WTC11 (cell line): Measurements from ENCODE around the gene MSANTD2. TPM values are rescaled to one million over a fixed set of nuclear protein-coding genes. Genes with fewer than 3 reads are reported as not detected.

ENCODE experiments used
- ATAC-seq: fragments of 200-7000 bp; cut with Tn5 transposase; 2 replicates; pipeline ENCODE4 v1.10.0; 2021; ENCODE audit warnings: mild to moderate bottlenecking, moderate library complexity
- CTCF ChIA-PET: fragments of 300-600 bp; sonication (Branson Sonifier 250); formaldehyde crosslinking; loops from one replicate; lab custom pipeline; 2021; ENCODE audit warnings: antibody characterized with exemption; lab: Charles Lee
- POLR2A ChIA-PET: fragments of 350-600 bp; sonication (Branson Sonifier 250); formaldehyde crosslinking; loops from one replicate; lab custom pipeline; 2021; ENCODE audit warnings: antibody characterized with exemption; lab: Charles Lee
- DNase-seq: peaks from one replicate; pipeline ENCODE4 v3.0.0; 2021; ENCODE audit warnings: low spot score
- H3K27ac Mint-ChIP-seq: 2 replicates; pipeline ENCODE4 v1.8.0; 2021; ENCODE audit warnings: mixed read lengths
- H3K27me3 Mint-ChIP-seq: 2 replicates; pipeline ENCODE4 v1.8.0; 2021; ENCODE audit warnings: low read depth, mild to moderate bottlenecking, moderate library complexity, mixed read lengths
- H3K36me3 Mint-ChIP-seq: 2 replicates; pipeline ENCODE4 v1.8.0; 2021; ENCODE audit warnings: mixed read lengths
- H3K4me1 Mint-ChIP-seq: 2 replicates; pipeline ENCODE4 v1.8.0; 2022; ENCODE audit warnings: mixed read lengths
- H3K4me3 Mint-ChIP-seq: 2 replicates; pipeline ENCODE4 v1.8.0; 2021; ENCODE audit warnings: mild to moderate bottlenecking, moderate library complexity, mixed read lengths
- H3K9me3 Mint-ChIP-seq: 2 replicates; pipeline ENCODE4 v1.8.0; 2021; ENCODE audit warnings: mixed read lengths
- FOXP4 ChIP-seq: sonication (generic); formaldehyde crosslinking; IDR thresholded peaks from 2 replicates; pipeline ENCODE4 v1.8.0; 2022; ENCODE audit warnings: mild to moderate bottlenecking, missing genetic modification reagents
- GRHL2 ChIP-seq: fragments of 250-450 bp; sonication (Bioruptor Pico); IDR thresholded peaks from 2 replicates; pipeline ENCODE4 v1.8.0; 2022; ENCODE audit warnings: mild to moderate bottlenecking, moderate library complexity; ENCODE audit not compliant: insufficient replicate concordance, severe bottlenecking
- MXD4 ChIP-seq: fragments of 250-450 bp; sonication (Bioruptor Pico); IDR thresholded peaks from 2 replicates; pipeline ENCODE4 v1.8.0; 2021; ENCODE audit warnings: mild to moderate bottlenecking, moderate library complexity, borderline replicate concordance
- NFE2L1 ChIP-seq: sonication (generic); formaldehyde crosslinking; IDR thresholded peaks from 2 replicates; pipeline ENCODE4 v1.8.1; 2023; ENCODE audit warnings: missing genetic modification reagents
- OVOL2 ChIP-seq: fragments of 250-450 bp; sonication (Bioruptor Pico); IDR thresholded peaks from 2 replicates; pipeline ENCODE4 v1.9.0; 2021; ENCODE audit warnings: mild to moderate bottlenecking, borderline replicate concordance
- PRDM15 ChIP-seq: sonication (generic); formaldehyde crosslinking; IDR thresholded peaks from 2 replicates; pipeline ENCODE4 v1.8.0; 2022; ENCODE audit warnings: missing genetic modification reagents
- PRRX2 ChIP-seq: fragments of 250-450 bp; sonication (Bioruptor Pico); IDR thresholded peaks from 2 replicates; pipeline ENCODE4 v1.8.0; 2021; ENCODE audit warnings: mild to moderate bottlenecking
- TEAD4 ChIP-seq: sonication (generic); formaldehyde crosslinking; IDR thresholded peaks from 2 replicates; pipeline ENCODE4 v1.8.0; 2022; ENCODE audit warnings: mild to moderate bottlenecking, missing genetic modification reagents
- ZNF121 ChIP-seq: sonication (generic); formaldehyde crosslinking; IDR thresholded peaks from 2 replicates; pipeline ENCODE4 v1.8.0; 2023; ENCODE audit warnings: missing genetic modification reagents
- ZNF219 ChIP-seq: sonication (generic); formaldehyde crosslinking; IDR thresholded peaks from 2 replicates; pipeline ENCODE4 v1.8.0; 2023; ENCODE audit warnings: missing genetic modification reagents, mild to moderate bottlenecking, borderline replicate concordance
- ZNF281 ChIP-seq: sonication (generic); formaldehyde crosslinking; IDR thresholded peaks from 2 replicates; pipeline ENCODE4 v1.8.0; 2023; ENCODE audit warnings: mild to moderate bottlenecking, missing genetic modification reagents
- ZNF425 ChIP-seq: fragments of 250-450 bp; sonication (Bioruptor Pico); conservative IDR thresholded peaks from 2 replicates; pipeline ENCODE4 v1.9.0; 2021; ENCODE audit warnings: mild to moderate bottlenecking
- total RNA-seq: library from RNA; stranded (reverse); gene quantifications from 3 replicates; pipeline ENCODE4 v1.2.3, GENCODE V29; 2021
- TF ChIP-seq, protein P1 (sequence below): sonication (generic); formaldehyde crosslinking; IDR thresholded peaks from 2 replicates; pipeline ENCODE4 v1.8.0; 2023; ENCODE audit warnings: missing genetic modification reagents, mild to moderate bottlenecking, borderline replicate concordance

Gene MSANTD2
- total RNA-seq, 1 experiment from 2014 or later, result 17.5 TPM

DNA sequence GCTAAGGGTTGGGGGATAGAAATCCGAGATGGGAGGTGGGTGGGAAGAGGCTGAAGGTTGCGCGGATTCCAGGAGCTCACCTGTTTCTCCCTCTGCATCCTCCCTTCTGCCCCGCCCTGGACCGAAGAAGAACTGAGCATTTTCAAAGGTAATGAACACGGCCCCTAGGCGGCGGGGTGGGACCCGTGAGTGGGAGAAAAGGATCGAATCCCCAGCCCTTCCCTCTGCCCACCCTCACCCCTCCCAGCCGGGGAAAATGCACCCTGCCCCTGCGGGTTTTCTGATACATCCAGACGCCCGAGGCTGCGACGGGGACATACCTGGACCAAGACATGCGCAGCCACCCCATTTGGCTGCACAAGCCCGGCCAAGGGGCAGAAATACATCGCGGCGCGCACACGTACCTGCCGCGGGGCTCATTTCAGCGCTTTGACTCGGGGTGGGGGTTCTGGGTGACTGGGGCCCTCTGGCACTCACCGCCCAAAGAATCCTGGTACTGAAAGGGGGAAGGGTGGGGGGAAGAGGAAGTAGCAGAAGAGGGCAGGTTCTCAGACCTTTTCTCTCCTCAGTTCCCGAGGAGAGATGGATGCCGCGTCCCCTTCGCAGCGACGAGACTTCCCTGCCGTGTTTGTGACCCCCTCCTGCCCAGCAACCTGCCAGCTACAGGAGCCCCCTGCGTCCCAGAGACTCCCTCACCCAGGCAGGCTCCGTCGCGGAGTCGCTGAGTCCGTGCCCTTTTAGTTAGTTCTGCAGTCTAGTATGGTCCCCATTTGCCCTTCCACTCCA, 54.2 kb downstream of the MSANTD2 start:
- TF ChIP-seq ZNF121 (CRISPR knock-in tag), result no peak
- no peak for TF ChIP-seq FOXP4 (CRISPR knock-in tag)
- TF ChIP-seq, protein P1, sequence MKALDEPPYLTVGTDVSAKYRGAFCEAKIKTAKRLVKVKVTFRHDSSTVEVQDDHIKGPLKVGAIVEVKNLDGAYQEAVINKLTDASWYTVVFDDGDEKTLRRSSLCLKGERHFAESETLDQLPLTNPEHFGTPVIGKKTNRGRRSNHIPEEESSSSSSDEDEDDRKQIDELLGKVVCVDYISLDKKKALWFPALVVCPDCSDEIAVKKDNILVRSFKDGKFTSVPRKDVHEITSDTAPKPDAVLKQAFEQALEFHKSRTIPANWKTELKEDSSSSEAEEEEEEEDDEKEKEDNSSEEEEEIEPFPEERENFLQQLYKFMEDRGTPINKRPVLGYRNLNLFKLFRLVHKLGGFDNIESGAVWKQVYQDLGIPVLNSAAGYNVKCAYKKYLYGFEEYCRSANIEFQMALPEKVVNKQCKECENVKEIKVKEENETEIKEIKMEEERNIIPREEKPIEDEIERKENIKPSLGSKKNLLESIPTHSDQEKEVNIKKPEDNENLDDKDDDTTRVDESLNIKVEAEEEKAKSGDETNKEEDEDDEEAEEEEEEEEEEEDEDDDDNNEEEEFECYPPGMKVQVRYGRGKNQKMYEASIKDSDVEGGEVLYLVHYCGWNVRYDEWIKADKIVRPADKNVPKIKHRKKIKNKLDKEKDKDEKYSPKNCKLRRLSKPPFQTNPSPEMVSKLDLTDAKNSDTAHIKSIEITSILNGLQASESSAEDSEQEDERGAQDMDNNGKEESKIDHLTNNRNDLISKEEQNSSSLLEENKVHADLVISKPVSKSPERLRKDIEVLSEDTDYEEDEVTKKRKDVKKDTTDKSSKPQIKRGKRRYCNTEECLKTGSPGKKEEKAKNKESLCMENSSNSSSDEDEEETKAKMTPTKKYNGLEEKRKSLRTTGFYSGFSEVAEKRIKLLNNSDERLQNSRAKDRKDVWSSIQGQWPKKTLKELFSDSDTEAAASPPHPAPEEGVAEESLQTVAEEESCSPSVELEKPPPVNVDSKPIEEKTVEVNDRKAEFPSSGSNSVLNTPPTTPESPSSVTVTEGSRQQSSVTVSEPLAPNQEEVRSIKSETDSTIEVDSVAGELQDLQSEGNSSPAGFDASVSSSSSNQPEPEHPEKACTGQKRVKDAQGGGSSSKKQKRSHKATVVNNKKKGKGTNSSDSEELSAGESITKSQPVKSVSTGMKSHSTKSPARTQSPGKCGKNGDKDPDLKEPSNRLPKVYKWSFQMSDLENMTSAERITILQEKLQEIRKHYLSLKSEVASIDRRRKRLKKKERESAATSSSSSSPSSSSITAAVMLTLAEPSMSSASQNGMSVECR (CRISPR knock-in tag), result 0 out of 2 replicates have a peak, but pooled peaks have one; percentile 25
- no peak for TF ChIP-seq ZNF219 (CRISPR knock-in tag)
- peak overlapping the region; percentile 89 for H3K4me3 Mint-ChIP-seq
- H3K4me1 Mint-ChIP-seq, result peaks cover 37% of the 10 kb centered on the region
- no peak overlapping the region for H3K27ac Mint-ChIP-seq
- H3K9me3 Mint-ChIP-seq, result no peaks in the 10 kb centered on the region
- ATAC-seq (peak; percentile 17), DNase-seq (peak; percentile 72)
- CTCF ChIA-PET, result interaction anchor here (0.6 to 4.7 kb wide), 41 partner anchors 8 to 671 kb away, joined by 3 to 70 read pairs (median 5); partner anchors contain the start of genes CCDC15, ESAM, MSANTD2 and SIAE
- peaks cover 100% of the 10 kb centered on the region for H3K27me3 Mint-ChIP-seq
- H3K36me3 Mint-ChIP-seq, result no peaks in the 10 kb centered on the region
- POLR2A ChIA-PET, result interaction anchor here (1.0 to 1.3 kb wide), 4 partner anchors 12 to 72 kb away, joined by 3 to 6 read pairs (median 4); partner anchors contain the start of genes MSANTD2, SIAE and SPA17

GRCh38 chr11:124745270-124745834, 54.9 kb downstream of the MSANTD2 start:
- peak overlapping the region; percentile 89 for H3K4me3 Mint-ChIP-seq
- no peak overlapping the region for H3K27ac Mint-ChIP-seq
- no peaks in the 10 kb centered on the region for H3K36me3 Mint-ChIP-seq
- POLR2A ChIA-PET, result interaction anchor here (1.0 kb wide), 1 partner anchor 71 kb away, joined by 3 read pairs; the partner anchor contains the start of genes SIAE and SPA17
- peaks cover 40% of the 10 kb centered on the region for H3K4me1 Mint-ChIP-seq
- CTCF ChIA-PET, result interaction anchor here (0.8 to 4.7 kb wide), 20 partner anchors 11 to 208 kb away, joined by 3 to 70 read pairs (median 10); partner anchors contain the start of genes CCDC15, ESAM, MSANTD2 and SIAE
- no peak for DNase-seq
- H3K9me3 Mint-ChIP-seq, result no peaks in the 10 kb centered on the region
- no peak for ATAC-seq
- H3K27me3 Mint-ChIP-seq, result peaks cover 100% of the 10 kb centered on the region
- TF ChIP-seq GRHL2, result no peak
- no peak for TF ChIP-seq ZNF281 (CRISPR knock-in tag)
- TF ChIP-seq MXD4 (CRISPR knock-in tag), result no peak
- TF ChIP-seq NFE2L1 (CRISPR knock-in tag), result no peak
- TF ChIP-seq OVOL2 (CRISPR knock-in tag), result no peak
- no peak for TF ChIP-seq PRRX2 (CRISPR knock-in tag)
- TF ChIP-seq PRDM15 (CRISPR knock-in tag), result peak; percentile 18; the same call in 1 of the 2 replicates
- no peak for TF ChIP-seq TEAD4 (CRISPR knock-in tag)
- no peak for TF ChIP-seq ZNF425
